SK-N-SH treated with all-trans-retinoic acid at 6 μM for 48 hours (cell line): ENCODE measurements around the gene INPP5E.
"Not testable (repeated sequence)": the region's sequence is repeated elsewhere in the genome, so short reads cannot be mapped to it uniquely, and the experiment has no call there.

Experiments used
- ATAC-seq: fragments of 200-7000 bp; cut with Tn5 transposase; 3 replicates; pipeline ENCODE4 v1.9.1; 2020; ENCODE audit warnings: mild to moderate bottlenecking, moderate library complexity
- BACH2 ChIP-seq: fragments of 250-450 bp; sonication (Bioruptor Pico); IDR thresholded peaks from 2 replicates; pipeline ENCODE4 v1.9.0; 2021; ENCODE audit warnings: mild to moderate bottlenecking, borderline replicate concordance
- CSDC2 ChIP-seq: fragments of 250-450 bp; sonication (Bioruptor Pico); IDR thresholded peaks from 2 replicates; pipeline ENCODE4 v1.5.0; 2020; ENCODE audit warnings: mild to moderate bottlenecking, moderate library complexity
- ESRRG ChIP-seq: fragments of 250-450 bp; sonication (Bioruptor Pico); IDR thresholded peaks from 2 replicates; pipeline ENCODE4 v1.6.1; 2021; ENCODE audit warnings: mild to moderate bottlenecking
- GLIS3 ChIP-seq: fragments of 250-450 bp; sonication (Bioruptor Pico); IDR thresholded peaks from 2 replicates; pipeline ENCODE4 v1.5.0; 2020; ENCODE audit warnings: mild to moderate bottlenecking, moderate library complexity
- ISL1 ChIP-seq: fragments of 250-450 bp; sonication (Bioruptor Pico); IDR thresholded peaks from 2 replicates; pipeline ENCODE4 v2.1.2; 2022; ENCODE audit warnings: mild to moderate bottlenecking, moderate library complexity
- PPARA ChIP-seq: fragments of 250-450 bp; sonication (Bioruptor Pico); IDR thresholded peaks from 2 replicates; pipeline ENCODE4 v1.5.0; 2020; ENCODE audit warnings: mild to moderate bottlenecking, borderline replicate concordance
- RARB ChIP-seq: fragments of 250-450 bp; sonication (Bioruptor Pico); IDR thresholded peaks from 2 replicates; pipeline ENCODE4 v1.8.0; 2021; ENCODE audit warnings: mild to moderate bottlenecking, moderate library complexity
- SNAI2 ChIP-seq: fragments of 250-450 bp; sonication (Bioruptor Pico); IDR thresholded peaks from 2 replicates; pipeline ENCODE4 v1.5.0; 2020; ENCODE audit warnings: mild to moderate bottlenecking, moderate library complexity
- ZC3H10 ChIP-seq: fragments of 250-450 bp; sonication (Bioruptor Pico); IDR thresholded peaks from 2 replicates; pipeline ENCODE4 v1.5.1; 2021; ENCODE audit warnings: mild to moderate bottlenecking, moderate library complexity
- ZFP30 ChIP-seq: fragments of 450-650 bp; formaldehyde crosslinking; IDR thresholded peaks from 2 replicates; pipeline ENCODE4 v1.5.0; 2022; ENCODE audit warnings: mild to moderate bottlenecking, moderate library complexity
- ZNF565 ChIP-seq: fragments of 450-650 bp; formaldehyde crosslinking; conservative IDR thresholded peaks from 2 replicates; pipeline ENCODE4 v1.5.0; 2020; ENCODE audit warnings: low read depth, mild to moderate bottlenecking, moderate library complexity
- ZNF70 ChIP-seq: fragments of 450-650 bp; formaldehyde crosslinking; IDR thresholded peaks from 2 replicates; pipeline ENCODE4 v1.5.0; 2020; ENCODE audit warnings: mild to moderate bottlenecking, moderate library complexity
- ZNF8 ChIP-seq: fragments of 450-650 bp; formaldehyde crosslinking; IDR thresholded peaks from 2 replicates; pipeline ENCODE4 v1.5.0; 2020; ENCODE audit warnings: mild to moderate bottlenecking, moderate library complexity
- TF ChIP-seq, protein P1 (sequence below): fragments of 250-450 bp; sonication (Bioruptor Pico); IDR thresholded peaks from 2 replicates; pipeline ENCODE4 v1.8.0; 2021; ENCODE audit warnings: low read depth, mild to moderate bottlenecking, moderate library complexity, borderline replicate concordance
- TF ChIP-seq, protein P2 (sequence below): fragments of 250-450 bp; sonication (Bioruptor Pico); IDR thresholded peaks from 2 replicates; pipeline ENCODE4 v1.5.0; 2020; ENCODE audit warnings: mild to moderate bottlenecking, moderate library complexity
- TF ChIP-seq, protein P3 (sequence below): fragments of 250-450 bp; sonication (Bioruptor Pico); IDR thresholded peaks from 2 replicates; pipeline ENCODE4 v1.8.0; 2020; ENCODE audit warnings: mild to moderate bottlenecking, moderate library complexity, borderline replicate concordance
- TF ChIP-seq, protein P4 (sequence below): fragments of 250-450 bp; sonication (Bioruptor Pico); IDR thresholded peaks from 2 replicates; pipeline ENCODE4 v1.5.1; 2020; ENCODE audit warnings: low read depth, mild to moderate bottlenecking, moderate library complexity
- TF ChIP-seq, protein P5 (sequence below): fragments of 250-450 bp; sonication (Bioruptor Pico); IDR thresholded peaks from 2 replicates; pipeline ENCODE4 v1.5.1; 2021; ENCODE audit warnings: mild to moderate bottlenecking, moderate library complexity

The INPP5E gene

DNA sequence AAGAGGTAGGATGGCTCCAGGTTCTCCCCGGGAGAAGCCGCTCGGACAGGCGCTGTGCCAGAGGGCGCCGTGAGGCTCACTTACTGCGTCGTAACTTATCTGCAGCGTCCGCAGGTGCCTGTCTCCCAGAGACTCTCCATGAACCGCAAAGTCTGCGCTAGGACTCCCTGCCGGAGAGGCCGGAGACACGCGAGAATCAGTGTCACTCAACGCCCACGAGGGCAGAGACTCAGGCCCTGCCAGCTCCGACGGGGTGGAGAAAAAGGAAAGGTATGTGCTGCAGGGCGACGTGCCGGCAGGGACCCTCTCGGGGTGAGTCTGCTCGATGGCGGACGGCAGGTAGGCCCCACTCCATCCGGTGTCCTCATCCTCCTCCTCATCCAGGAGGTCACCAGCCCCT, 32.6 kb downstream of the INPP5E start:
- not testable (repeated sequence) for ATAC-seq

DNA sequence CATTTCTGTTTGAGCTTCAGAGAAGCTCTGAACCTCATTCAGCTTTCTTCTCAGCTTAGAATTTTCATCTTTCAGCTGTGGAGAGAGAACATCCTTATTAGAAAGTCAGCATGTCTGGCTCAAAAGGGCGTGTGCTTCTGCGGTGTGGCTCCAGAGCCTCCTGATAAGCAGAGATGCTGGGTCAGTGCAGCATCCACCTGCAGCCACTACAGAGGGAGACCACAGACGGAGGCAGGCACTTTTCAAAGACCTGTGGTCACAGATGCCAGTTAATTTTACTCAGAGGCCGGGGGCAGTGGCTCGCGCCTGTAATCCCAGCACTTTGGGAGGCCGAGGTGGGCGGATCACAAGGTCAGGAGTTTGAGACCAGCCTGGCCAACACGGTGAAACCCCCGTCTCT, 33.7 kb downstream of the INPP5E start:
- not testable (repeated sequence) for ATAC-seq

DNA sequence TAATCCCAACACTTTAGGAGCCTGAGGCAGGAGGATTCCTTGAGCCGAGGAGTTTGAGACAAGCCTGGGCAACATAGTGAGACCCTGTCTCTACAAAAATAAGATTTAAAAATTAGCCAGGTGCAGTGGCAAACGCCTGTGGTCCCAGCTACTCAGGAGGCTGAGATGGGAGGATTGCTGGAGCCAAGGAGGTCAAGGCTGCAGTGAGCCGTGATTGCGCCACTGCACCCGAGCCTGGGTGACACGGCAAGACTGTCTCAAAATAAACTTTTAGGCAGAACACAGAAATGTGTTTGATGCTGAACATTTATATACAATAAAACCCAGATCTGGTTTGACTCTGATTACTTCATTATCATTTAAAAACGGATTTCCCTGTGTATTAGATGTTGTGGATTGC, 34.2 kb downstream of the INPP5E start:
- no peak for ATAC-seq
- TF ChIP-seq ISL1 (CRISPR knock-in tag) = no peak
- TF ChIP-seq, protein P1, sequence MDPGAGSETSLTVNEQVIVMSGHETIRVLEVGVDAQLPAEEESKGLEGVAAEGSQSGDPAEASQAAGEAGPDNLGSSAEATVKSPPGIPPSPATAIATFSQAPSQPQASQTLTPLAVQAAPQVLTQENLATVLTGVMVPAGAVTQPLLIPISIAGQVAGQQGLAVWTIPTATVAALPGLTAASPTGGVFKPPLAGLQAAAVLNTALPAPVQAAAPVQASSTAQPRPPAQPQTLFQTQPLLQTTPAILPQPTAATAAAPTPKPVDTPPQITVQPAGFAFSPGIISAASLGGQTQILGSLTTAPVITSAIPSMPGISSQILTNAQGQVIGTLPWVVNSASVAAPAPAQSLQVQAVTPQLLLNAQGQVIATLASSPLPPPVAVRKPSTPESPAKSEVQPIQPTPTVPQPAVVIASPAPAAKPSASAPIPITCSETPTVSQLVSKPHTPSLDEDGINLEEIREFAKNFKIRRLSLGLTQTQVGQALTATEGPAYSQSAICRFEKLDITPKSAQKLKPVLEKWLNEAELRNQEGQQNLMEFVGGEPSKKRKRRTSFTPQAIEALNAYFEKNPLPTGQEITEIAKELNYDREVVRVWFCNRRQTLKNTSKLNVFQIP (CRISPR knock-in tag) = no peak
- TF ChIP-seq SNAI2 = no peak
- TF ChIP-seq, protein P2, sequence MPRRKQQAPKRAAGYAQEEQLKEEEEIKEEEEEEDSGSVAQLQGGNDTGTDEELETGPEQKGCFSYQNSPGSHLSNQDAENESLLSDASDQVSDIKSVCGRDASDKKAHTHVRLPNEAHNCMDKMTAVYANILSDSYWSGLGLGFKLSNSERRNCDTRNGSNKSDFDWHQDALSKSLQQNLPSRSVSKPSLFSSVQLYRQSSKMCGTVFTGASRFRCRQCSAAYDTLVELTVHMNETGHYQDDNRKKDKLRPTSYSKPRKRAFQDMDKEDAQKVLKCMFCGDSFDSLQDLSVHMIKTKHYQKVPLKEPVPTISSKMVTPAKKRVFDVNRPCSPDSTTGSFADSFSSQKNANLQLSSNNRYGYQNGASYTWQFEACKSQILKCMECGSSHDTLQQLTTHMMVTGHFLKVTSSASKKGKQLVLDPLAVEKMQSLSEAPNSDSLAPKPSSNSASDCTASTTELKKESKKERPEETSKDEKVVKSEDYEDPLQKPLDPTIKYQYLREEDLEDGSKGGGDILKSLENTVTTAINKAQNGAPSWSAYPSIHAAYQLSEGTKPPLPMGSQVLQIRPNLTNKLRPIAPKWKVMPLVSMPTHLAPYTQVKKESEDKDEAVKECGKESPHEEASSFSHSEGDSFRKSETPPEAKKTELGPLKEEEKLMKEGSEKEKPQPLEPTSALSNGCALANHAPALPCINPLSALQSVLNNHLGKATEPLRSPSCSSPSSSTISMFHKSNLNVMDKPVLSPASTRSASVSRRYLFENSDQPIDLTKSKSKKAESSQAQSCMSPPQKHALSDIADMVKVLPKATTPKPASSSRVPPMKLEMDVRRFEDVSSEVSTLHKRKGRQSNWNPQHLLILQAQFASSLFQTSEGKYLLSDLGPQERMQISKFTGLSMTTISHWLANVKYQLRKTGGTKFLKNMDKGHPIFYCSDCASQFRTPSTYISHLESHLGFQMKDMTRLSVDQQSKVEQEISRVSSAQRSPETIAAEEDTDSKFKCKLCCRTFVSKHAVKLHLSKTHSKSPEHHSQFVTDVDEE (CRISPR knock-in tag) = no peak
- no peak for TF ChIP-seq CSDC2 (CRISPR knock-in tag)
- TF ChIP-seq, all 23 proteins: peak for 0

DNA sequence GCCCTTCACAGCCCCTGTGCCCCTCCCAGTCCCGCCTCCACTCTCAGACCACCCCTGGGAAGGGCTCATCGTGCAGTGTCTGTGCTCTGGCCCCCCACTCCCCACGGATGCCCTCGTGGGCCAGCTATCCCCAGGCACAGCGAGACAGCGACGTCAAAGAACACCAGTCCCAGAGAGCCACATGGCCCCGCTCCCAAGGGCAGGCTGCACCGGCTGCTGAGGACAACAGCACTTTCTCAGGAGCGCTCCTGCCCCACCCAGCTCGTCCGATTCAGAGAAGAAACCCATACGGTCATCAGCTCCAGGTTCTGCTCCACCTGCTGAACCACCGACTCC, 34.9 kb downstream of the INPP5E start:
- no peak for TF ChIP-seq ZNF8
- no peak for TF ChIP-seq ISL1 (CRISPR knock-in tag)
- no peak for TF ChIP-seq ZC3H10
- TF ChIP-seq, protein P3, sequence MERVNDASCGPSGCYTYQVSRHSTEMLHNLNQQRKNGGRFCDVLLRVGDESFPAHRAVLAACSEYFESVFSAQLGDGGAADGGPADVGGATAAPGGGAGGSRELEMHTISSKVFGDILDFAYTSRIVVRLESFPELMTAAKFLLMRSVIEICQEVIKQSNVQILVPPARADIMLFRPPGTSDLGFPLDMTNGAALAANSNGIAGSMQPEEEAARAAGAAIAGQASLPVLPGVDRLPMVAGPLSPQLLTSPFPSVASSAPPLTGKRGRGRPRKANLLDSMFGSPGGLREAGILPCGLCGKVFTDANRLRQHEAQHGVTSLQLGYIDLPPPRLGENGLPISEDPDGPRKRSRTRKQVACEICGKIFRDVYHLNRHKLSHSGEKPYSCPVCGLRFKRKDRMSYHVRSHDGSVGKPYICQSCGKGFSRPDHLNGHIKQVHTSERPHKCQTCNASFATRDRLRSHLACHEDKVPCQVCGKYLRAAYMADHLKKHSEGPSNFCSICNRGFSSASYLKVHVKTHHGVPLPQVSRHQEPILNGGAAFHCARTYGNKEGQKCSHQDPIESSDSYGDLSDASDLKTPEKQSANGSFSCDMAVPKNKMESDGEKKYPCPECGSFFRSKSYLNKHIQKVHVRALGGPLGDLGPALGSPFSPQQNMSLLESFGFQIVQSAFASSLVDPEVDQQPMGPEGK (CRISPR knock-in tag) = no peak
- TF ChIP-seq, protein P4, sequence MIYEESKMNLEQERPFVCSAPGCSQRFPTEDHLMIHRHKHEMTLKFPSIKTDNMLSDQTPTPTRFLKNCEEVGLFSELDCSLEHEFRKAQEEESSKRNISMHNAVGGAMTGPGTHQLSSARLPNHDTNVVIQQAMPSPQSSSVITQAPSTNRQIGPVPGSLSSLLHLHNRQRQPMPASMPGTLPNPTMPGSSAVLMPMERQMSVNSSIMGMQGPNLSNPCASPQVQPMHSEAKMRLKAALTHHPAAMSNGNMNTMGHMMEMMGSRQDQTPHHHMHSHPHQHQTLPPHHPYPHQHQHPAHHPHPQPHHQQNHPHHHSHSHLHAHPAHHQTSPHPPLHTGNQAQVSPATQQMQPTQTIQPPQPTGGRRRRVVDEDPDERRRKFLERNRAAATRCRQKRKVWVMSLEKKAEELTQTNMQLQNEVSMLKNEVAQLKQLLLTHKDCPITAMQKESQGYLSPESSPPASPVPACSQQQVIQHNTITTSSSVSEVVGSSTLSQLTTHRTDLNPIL (CRISPR knock-in tag) = no peak
- no peak for TF ChIP-seq BACH2 (CRISPR knock-in tag)
- TF ChIP-seq ZNF565 (CRISPR knock-in tag) = no peak
- TF ChIP-seq, protein P5, sequence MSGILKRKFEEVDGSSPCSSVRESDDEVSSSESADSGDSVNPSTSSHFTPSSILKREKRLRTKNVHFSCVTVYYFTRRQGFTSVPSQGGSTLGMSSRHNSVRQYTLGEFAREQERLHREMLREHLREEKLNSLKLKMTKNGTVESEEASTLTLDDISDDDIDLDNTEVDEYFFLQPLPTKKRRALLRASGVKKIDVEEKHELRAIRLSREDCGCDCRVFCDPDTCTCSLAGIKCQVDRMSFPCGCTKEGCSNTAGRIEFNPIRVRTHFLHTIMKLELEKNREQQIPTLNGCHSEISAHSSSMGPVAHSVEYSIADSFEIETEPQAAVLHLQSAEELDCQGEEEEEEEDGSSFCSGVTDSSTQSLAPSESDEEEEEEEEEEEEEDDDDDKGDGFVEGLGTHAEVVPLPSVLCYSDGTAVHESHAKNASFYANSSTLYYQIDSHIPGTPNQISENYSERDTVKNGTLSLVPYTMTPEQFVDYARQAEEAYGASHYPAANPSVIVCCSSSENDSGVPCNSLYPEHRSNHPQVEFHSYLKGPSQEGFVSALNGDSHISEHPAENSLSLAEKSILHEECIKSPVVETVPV (CRISPR knock-in tag) = no peak
- TF ChIP-seq, protein P1 (CRISPR knock-in tag) = no peak
- no peak for TF ChIP-seq ZFP30
- TF ChIP-seq CSDC2 (CRISPR knock-in tag) = no peak
- TF ChIP-seq ESRRG (CRISPR knock-in tag) = no peak
- no peak for TF ChIP-seq RARB (CRISPR knock-in tag)
- no peak for TF ChIP-seq ZNF70
- no peak for TF ChIP-seq GLIS3 (CRISPR knock-in tag)
- TF ChIP-seq PPARA (CRISPR knock-in tag) = no peak
- TF ChIP-seq SNAI2 = no peak
- TF ChIP-seq, all 23 proteins: peak for 0
- ATAC-seq = no peak
